HG03558 (cell line): Measurements from ENCODE around the gene BDH1.

ENCODE experiments used
- ATAC-seq: cut with Tn5 transposase; IDR thresholded peaks from one replicate; pipeline ENCODE4 v1.9.1; 2021; ENCODE audit warnings: moderate number of reproducible peaks; ENCODE audit not compliant: unreplicated experiment; ENCODE audit errors: extremely low read depth

Gene BDH1

DNA sequence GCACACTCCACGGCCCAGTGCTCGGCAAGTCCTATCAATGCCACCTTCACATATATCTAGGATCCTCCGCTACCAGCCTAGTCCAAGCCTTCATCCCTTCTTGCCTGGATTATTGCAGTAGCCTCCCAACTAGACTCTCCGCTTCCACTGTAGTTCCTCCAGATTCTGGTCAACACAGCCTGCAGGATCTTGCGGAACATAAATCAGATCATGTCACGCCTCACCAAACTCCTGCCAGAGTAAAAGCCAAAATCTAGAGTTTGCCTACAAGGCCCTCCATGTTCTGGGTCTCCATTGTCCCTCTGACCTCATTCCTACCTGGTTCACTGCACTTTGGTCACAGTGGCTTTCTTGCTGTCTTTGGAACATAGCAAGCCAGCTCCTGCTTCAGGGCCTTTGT is 3.6 kb downstream of the BDH1 start:
- ATAC-seq: no peak

DNA sequence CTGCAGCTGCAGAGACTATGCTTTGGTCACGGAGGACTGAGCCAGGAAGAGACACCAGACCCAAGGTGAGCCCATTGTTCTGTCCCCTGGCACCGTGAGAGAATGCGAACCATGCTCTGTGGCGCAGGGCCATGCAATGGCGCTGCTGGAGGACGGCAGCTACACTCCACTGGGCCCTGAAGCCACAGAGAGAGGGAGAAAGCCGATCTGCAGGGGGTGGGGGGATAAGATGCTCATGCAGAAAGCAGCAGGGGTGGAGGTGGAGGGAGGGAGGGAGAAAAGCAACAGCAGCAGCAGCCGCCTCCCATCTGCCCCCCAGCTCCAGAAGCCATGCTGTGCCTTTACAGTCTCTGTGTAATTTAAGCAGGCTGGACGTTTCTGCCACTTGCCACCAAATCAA is 5.3 kb downstream of the BDH1 start:
- ATAC-seq: no peak

DNA sequence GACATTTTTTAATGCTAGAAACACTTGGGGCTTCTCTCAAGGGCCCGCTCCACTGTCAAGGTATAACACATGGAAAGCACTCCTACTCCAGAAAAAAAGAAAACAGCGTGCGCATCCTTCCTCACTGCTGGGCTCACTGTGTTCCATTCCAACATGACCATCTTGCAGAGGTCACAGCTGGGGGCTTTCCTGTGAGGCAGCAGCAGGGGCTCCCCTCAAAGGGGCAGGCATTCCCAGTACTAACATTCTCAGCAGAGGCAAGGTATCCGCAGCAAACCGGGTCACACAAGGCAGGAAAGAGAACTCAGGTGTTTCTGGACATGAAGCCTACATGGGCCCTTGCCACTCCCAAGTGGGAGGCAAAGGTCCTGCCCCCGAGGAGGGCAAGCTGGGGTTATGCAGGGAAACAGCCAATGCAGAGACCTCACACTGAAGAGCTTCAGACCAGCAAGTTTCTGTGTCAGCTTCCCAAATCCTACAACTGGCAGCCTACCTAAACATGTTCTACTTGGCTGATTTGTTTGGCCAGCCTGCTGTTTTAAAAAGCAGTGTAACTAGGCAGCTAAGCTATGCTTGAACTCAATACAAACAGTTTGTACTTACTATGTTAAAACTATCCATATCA is 6.4 kb downstream of the BDH1 start:
- ATAC-seq: no peak

DNA sequence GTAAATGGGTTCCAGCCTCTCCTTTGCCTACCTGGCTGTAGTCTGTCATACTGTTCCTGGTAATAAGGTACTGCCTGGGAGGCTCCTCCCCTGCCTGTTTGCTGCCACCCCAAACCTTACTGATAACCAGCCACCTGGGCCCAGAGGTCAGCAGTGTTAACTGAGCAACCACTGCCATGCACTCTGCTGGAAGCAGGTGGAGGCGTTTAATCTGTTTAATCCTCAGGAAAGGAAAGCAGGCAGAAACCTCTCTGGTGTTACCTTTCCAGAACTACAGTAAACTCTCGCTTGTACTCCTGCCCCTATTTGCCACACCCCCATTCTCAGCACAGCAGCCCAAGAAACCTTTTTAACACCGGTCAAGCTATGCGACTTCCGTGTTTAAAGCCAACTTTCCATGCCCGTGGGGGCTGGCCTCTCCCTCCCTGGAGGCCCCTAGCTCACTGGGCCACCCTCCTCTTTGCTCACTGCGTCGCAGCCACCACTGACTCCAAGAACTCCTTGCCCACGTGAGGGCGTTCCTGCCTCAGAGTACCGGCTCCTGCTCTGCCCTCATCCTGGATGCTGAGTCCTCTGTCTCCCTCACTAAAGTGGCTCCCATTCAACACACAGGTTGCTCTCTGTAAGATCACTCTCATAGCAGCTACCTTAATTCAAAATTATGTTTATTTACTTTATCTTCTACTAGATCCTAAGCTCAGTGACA is 8.3 kb downstream of the BDH1 start:
- ATAC-seq: no peak

DNA sequence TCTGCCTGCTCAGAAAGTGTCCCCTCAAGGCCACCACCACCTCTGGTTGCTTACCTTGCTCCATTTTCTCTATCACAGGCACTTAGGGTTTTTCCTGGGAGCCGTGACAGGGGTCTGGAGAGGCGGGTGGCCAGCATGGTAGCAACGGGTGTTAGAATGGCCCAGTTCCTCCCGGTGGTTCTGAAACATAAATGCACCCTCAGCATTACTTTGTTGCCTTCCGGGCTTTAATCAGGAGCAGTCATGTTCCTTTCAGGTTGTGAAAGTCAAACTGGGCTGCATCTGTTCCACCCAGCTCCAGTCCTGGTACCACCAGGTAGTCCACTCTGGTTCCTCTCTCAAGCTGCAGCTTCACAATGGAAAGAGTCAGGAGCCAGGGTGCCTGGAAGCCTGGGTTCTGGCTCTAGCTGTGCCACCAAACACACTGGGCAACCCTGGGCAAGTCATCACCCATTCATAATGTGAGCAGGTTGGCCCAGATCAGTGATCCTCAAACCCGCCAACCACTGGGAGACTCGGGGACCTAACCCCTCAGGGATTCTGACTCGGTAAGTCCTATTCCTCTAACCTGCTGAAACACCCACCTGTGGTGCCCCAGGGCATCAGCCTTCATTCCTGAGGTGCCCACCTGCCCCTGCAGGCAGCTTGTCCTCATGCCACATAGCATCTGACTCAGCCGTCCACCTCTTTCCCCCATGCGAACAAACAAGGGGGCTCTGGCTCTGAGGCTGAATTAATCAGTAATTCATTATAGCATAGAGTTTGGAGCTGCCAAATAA is 9.3 kb downstream of the BDH1 start:
- no peak for ATAC-seq

DNA sequence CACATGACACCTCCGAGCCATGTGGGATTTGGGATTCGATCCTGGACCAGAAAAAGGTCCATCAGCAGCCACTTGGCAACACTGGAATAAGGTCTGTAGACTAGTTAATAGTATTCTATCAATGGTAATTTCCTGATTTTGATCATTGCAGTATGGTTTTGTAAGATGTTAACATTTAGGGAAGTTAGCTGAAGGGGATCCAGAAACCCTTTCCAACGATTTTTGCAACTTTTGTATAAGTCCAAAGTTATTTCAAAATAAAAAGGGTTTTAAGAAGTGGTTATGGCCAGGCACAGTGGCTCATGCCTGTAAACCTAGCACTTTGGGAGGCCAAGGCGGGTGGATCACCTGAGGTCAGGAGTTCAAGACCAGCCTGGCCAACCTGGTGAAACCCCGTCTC is 10.2 kb downstream of the BDH1 start:
- no peak for ATAC-seq

DNA sequence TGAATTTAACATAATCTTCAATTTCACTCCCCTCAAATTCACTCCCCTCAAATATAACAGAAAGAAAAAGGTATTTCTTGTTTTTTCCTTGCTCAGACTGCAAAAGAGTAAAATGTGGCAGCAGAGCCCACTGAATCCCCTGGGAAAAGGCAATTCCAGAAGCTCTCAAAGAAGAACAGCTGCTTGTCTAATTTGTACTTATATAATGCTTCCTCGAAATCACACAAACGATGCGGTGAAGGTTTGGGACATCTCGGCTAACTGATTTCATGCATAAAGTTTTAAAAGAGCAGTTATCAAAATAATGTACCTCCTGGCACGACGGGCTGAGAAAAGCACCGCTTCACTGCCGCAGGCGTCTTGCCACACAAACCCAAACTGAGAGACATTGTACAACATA is 10.7 kb downstream of the BDH1 start:
- ATAC-seq: no peak

DNA sequence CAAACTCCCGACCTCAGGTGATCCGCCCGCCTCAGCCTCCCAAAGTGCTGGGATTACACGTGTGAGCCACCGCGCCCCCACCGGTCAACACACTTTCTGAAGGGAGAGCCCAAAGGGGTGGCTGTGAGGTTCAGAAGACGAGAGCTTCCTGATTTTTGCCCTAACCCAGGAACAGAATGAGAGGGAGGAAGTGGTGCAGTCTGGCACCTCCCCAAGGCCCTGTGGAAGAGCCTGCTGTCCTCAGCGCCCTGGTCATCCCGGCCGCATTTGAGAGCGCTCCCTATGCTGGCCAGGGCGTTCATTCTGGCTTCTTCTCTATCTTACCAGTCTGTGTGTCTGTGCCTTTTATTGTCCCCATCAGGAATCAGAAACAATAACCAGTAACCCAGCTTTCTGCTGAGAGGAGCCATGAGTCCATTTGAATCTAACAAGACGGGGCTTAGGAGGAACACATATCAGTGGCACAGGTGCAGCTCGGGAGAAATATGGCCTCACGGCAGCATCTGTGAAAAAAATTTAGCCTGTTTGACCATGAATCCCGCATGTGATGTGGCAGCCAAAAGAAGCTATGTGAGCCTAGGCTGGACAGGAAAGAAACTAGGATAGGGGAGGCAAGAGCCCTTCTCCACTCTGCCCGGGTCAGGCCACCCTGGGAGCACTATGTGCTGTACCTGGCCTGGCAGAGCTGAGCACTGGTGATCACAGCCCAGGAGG is 12.9 kb downstream of the BDH1 start:
- no peak for ATAC-seq

DNA sequence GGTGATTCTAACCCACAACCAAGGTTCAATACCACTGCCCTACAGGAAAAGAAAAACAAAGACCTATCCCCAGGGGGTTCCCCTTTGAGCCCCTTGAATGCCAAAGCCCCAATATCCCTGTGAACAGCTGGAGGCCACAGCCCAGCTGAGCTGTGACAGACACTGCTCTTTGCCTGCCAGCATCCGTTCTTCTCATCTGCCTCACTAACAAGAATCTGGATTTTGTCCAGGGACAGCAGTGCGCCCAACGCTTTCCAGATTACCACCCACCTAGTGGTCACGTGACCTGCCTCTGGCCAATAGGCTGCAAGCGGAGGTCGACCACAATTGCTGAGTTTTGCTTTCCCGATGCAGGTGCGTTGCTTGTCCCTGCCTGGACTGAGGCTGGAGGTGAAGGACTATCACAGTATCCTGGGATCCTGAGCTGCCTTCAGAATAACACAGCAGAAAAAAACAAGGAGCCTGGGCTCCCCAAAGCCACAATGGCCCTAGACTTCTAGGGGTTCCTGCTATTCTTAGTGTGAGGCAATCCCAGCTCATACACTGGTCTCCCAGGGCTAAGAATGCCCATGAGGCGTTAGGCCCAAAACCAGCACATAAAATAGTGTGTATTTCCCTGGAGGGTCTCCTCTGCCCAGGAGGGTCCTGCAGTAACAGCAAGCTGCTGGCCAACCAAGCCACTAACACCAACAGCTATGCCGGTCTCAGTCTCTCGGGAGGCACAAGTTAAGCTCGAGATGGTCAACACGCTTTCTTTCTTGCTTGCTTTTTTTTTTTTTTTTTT is 13.8 kb downstream of the BDH1 start:
- ATAC-seq: no peak

DNA sequence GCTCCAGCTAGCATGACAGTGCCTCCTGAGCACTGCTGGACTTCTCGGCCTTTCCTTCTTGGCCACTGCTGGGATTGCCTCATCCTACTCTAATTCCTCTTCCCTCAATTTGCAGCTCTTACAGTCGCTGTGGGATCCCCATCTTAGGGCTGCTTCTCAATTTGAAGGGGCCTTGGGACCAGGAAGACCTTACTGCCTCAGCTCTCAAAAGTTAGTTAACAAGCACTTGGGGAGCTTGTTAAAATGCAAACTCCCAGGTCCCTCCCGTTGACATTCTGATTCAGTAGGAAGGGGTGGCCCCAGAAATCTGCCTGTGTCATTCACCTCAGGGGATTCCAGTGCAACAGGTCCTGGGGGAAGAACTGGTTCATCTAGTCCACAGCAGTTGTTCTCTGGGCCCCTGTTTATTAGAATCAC is 14.8 kb downstream of the BDH1 start:
- no peak for ATAC-seq

DNA sequence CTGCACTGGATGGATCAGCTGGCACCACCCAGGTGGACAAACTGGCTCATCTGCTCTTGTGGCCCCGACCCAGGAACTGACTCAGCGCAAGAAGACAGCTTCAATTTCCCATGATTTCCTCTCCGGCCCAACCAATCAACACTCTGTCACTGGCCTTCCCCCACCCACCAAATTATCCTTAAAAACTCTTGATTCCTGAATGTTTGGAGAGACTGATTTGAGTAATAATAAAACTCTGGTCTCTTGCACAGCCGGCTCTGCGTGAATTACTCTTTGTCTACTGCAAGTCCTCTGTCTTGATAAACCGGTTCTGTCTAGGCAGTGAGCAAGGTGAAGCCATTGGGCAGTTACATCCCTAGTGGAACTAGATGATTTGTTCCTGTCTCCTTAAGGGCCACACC is 16.1 kb downstream of the BDH1 start:
- no peak for ATAC-seq

DNA sequence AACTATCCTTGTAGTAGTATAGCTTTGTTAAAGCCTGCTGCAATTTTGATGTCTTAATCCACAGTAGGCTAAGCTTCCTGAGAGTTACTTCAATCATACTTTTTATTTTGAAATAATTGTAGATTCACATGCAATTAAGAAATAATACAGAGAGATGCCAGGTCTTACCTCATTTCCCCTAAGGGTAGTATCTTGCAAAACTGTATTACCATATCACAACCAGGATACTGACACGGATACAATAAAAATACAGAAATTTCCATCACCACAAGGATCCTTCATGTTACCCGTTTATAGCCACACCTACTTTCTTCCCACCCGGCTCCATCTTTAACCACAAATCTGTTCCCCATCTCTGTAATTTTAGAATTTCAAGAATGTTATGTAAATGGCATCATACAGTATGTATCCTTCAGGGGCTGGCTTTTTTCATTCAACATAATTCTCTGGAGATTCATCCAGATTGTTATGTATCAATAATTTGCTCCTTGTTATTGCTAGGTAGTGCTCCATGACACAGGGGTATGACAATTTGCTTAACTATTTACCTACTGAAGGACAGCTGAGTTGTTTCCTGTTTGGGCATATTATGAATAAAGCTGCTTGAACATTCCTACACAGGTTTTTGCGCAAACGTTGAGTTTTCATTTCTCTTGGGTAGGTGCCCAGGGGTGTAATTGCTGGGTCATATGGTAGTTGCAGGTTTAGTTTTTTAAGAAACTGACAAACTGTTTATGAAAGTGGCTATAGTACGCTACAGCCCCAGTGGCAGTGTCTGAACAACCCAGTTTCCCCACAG is 21.6 kb downstream of the BDH1 start:
- no peak for ATAC-seq

DNA sequence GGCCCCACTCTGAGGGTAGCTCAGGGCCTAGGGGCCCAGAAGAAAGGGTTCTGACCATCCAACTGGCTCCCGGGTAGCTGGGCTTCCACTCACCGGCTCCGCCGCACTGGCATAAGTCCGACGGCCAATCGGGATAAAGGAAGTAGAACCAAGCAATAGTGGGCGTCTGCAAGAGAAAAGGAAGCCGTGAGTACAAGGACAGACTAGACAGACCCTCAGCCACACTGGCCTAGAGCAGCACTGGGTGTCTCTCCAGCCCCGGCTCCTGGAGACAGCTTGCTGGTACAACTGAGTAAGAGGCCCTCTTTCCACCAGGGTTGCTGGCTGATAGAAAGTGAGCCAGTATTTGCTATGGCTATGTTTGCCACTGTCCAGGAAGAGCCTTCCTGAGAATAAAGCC is 22.4 kb downstream of the BDH1 start:
- ATAC-seq: no peak

DNA sequence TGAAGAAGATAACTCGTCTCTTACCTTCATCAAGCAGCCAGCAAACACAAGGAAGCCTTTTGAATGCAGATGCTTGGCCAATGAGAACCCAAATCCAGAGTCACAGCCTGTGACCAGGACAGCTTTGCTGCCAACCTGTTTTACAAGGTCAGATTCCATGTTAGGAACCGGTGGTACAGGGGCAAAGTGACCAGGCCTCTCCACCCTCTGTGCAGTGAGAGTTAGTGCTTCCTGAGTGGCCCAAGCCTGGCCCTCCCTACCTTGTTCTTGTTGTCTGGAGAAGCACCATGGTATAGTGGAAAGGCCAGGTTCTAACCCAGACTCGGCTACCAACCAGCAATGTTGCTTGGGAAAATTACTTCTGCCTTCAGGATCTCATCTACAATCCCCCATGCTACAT is 23.4 kb downstream of the BDH1 start:
- ATAC-seq: no peak

DNA sequence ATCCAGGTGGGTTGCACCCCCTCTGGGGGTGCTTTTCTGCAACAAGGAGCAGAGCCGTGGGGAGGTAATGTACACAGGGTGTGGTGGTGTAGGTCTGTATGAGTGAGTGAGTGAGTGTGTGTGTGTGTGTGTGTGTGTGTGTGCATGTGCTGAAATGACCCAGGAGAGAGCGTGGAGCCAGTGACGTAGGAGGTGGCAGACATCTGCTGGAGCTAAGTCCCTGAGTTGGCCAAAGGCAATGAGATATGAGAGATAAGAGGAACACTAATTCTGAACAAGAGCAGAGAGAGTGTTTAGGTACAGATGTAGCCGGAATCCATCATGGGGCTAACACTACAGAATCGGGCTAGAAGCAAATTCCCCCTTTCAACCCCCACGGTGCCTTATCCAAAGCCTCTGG is 27.6 kb downstream of the BDH1 start:
- ATAC-seq: no peak

DNA sequence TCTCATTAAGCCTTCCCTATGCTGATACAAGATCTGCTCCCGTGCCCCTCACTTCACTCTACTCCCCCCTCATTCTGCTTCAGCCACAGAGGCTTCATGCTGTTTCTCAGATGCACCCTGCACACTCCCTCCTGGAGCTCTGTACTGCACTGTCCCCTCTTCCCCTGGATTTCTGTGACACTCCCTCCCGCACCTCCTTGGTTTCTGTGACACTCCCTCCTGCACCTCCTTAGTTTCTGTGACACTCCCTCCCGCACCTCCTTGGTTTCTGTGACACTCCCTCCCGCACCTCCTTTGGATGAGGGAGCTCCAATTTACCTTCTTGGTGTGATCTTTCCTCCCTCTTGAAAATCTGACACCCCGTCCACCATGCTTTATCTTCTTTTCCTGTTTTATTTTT is 28.2 kb downstream of the BDH1 start:
- ATAC-seq: no peak

DNA sequence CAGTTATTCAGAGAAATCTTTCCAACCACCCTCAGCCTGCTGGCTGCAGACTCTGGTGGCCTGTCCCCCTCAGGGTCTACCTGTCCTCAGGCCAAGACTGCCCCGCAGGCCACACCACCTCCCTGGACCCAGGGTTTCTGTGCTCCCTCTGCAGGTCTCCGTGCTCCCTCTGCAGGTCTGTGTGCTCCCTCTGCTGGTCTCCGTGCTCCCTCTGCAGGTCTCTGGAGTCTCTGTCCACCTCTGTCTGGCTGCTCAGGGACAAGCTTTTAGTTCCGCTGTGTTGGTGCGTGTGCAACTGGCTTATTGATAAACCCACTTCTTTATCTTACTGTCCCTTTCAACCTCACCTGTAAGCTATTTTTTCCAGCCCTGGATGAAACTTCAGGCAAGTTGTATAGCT is 30.1 kb downstream of the BDH1 start:
- no peak for ATAC-seq

DNA sequence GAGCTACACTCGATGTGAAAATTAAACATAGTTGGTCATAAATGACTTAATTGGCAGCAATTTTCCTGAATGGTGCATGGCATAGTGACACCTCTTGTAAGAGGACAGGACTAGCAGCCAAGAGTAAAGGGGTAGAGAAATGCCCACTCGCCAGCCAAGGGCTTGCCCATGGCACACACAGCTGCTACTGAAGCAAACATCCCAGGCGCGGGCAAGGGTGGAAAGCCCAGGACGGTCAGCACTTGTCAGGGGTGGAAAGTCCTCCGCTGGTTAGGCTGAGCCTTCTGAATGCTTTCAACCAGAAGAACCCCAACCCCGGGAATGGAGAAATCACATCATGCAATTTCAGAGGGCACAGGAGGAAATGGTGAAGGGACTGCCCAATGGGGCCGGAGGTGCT is 31.6 kb downstream of the BDH1 start:
- ATAC-seq: no peak

DNA sequence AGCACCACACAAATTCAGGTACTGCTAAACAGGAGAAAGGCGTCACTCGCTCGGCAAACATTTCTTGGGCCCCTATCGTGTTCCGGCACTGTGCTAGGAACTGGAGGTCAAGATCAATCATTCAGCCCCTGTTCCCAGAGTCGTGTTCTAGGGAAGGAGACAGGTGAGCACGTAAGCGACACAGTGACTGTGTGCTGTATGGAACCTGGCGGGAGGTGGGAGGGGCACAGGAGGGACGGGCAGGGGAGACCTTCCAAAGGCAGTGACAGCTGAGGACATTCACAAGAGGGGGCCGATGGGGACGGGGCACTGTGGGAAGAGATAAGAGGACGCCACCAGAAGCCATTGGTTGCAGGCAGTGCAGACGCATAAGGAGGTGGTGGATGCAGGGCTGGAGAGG is 32.2 kb downstream of the BDH1 start:
- ATAC-seq: no peak
